ENCODE measurements around the gene ADAT3.

DNA sequence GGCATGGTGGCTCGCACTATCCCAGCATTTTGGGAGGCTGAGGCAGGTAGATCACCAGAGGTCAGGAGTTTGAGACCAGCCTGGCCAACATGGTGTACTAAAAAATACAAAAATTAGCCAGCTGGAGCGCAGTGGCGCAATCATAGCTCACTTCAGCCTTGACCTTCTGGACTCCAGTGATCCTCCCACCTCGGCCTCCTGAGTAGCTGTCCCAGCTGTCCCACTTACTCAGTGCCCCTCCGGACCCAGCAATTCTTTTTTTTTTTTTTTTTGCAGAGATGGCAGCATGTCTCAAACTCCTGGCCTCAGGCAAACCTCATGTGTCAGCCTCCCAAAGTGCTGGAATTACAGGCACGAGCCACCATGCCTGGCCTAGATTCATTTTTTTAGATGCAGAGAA lies 2.3 kb upstream of the ADAT3 start:
- TF ChIP-seq, protein P1, sequence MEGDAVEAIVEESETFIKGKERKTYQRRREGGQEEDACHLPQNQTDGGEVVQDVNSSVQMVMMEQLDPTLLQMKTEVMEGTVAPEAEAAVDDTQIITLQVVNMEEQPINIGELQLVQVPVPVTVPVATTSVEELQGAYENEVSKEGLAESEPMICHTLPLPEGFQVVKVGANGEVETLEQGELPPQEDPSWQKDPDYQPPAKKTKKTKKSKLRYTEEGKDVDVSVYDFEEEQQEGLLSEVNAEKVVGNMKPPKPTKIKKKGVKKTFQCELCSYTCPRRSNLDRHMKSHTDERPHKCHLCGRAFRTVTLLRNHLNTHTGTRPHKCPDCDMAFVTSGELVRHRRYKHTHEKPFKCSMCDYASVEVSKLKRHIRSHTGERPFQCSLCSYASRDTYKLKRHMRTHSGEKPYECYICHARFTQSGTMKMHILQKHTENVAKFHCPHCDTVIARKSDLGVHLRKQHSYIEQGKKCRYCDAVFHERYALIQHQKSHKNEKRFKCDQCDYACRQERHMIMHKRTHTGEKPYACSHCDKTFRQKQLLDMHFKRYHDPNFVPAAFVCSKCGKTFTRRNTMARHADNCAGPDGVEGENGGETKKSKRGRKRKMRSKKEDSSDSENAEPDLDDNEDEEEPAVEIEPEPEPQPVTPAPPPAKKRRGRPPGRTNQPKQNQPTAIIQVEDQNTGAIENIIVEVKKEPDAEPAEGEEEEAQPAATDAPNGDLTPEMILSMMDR (IDR thresholded peaks at IDR 0.05 in 4 of 5, conservative IDR thresholded peaks at IDR 0.05 in 1 of 5): no peak
- no peak for TF ChIP-seq POLR2A (IDR thresholded peaks at IDR 0.05)
